ENCODE measurements around the gene C5AR2. TPM values are rescaled to one million over a fixed set of nuclear protein-coding genes. Genes with fewer than 3 reads are reported as not detected.

The C5AR2 gene
- total and polyA plus RNA-seq, 4 experiments from 2014 or later, result 0.10 to 2.9 (median 1.1) TPM

DNA sequence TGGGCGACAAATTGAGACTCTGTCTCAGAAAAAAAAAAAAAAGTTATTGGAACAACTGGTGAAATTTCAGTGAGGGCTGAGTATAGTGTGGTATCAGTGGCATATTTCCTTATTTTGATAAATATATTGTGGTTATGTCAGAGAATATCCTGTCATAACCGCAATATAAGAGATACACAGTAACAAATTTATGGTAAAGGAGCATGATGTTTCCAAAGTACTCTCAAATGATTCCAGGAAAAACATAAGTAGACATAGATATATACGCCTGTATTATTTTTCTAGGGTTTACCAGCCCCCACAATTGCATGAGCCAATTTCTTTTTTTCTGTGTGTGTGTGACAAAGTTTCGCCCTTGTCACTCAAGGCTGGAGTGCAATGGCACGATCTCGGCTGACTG is 28.0 kb upstream of the C5AR2 start:
- DNase-seq, result no peak
- Histone ChIP-seq H3K9me3 (ENCODE audit: control insufficient read depth in 1 of 2, low read length in 2 of 2) (no peaks in the 10 kb centered on the region), H3K27ac (ENCODE audit: low read depth, low read length) (no peak overlapping the region), H3K4me3 (ENCODE audit: low read length in 2 of 2) (no peak overlapping the region), H3K36me3 (ENCODE audit: insufficient read depth, low read length) (no peaks in the 10 kb centered on the region), H3K4me1 (ENCODE audit: insufficient read depth, low read length) (peaks cover 5% of the 10 kb centered on the region), H3K27me3 (ENCODE audit: insufficient read depth, low read length) (no peaks in the 10 kb centered on the region)
- ChIA-PET CTCF (ENCODE audit: partially characterized antibody) (interaction anchor here (0.9 to 1.4 kb wide), 2 partner anchors 47 to 254 kb away, joined by 3 read pairs; no protein-coding TSS in a partner anchor), POLR2A (ENCODE audit: partially characterized antibody) (interaction anchor here (0.6 kb wide), 1 partner anchor 1301 kb away, joined by 3 read pairs; no protein-coding TSS in a partner anchor)
- intact Hi-C loops (cut with micrococcal nuclease), result no loop called here
- Mint-ChIP-seq H3K36me3 (no peaks in the 10 kb centered on the region), H3K27me3 (peaks cover 3 to 8% of the 10 kb centered on the region in 2 donors), H3K9me3 (no peaks in the 10 kb centered on the region), H3K4me1 (peaks cover 3 to 10% (median 7%) of the 10 kb centered on the region in 4 donors), H3K27ac (no peak overlapping the region), H3K4me3 (peak overlapping the region in 2 of 8 donors; percentile 31 to 57)

GRCh38 chr19:47305309-47305751 is 26.6 kb upstream of the C5AR2 start:
- H3K4me3 Mint-ChIP-seq, result peak overlapping the region in 1 of 8 donors; percentile 38
- Histone ChIP-seq H3K9me3 (ENCODE audit: control insufficient read depth in 1 of 2, low read length in 2 of 2) (no peaks in the 10 kb centered on the region), H3K36me3 (ENCODE audit: insufficient read depth, low read length) (no peaks in the 10 kb centered on the region), H3K4me3 (ENCODE audit: low read length in 2 of 2) (no peak overlapping the region), H3K27ac (ENCODE audit: low read depth, low read length) (no peak overlapping the region), H3K27me3 (ENCODE audit: insufficient read depth, low read length) (no peaks in the 10 kb centered on the region), H3K4me1 (ENCODE audit: insufficient read depth, low read length) (peaks cover 5% of the 10 kb centered on the region)
- H3K9me3 Mint-ChIP-seq, result no peaks in the 10 kb centered on the region
- H3K36me3 Mint-ChIP-seq, result no peaks in the 10 kb centered on the region
- peaks cover 3 to 10% (median 7%) of the 10 kb centered on the region in 4 donors for H3K4me1 Mint-ChIP-seq
- intact Hi-C loops (cut with micrococcal nuclease), result no loop called here
- POLR2A ChIA-PET (ENCODE audit: partially characterized antibody), result interaction anchor here (0.6 kb wide), 1 partner anchor 73 kb away, joined by 3 read pairs; no protein-coding TSS in a partner anchor
- peak overlapping the region in 1 of 7 donors; percentile 35 for H3K27ac Mint-ChIP-seq
- H3K27me3 Mint-ChIP-seq, result peaks cover 5 to 11% of the 10 kb centered on the region in 2 donors
- peak; percentile 29 to 47 (median 43) for DNase-seq
- CTCF ChIA-PET (ENCODE audit: partially characterized antibody), result interaction anchor here (0.7 to 2.0 kb wide), 7 partner anchors 12 to 194 kb away, joined by 3 to 9 read pairs (median 3); partner anchors contain the start of gene DHX34

- Histone ChIP-seq H3K4me3 (ENCODE audit: low read length in 2 of 2) (no peak overlapping the region), H3K36me3 (ENCODE audit: insufficient read depth, low read length) (no peaks in the 10 kb centered on the region), H3K9me3 (ENCODE audit: control insufficient read depth in 1 of 2, low read length in 2 of 2) (no peaks in the 10 kb centered on the region), H3K27ac (ENCODE audit: low read depth, low read length) (no peak overlapping the region), H3K27me3 (ENCODE audit: insufficient read depth, low read length) (no peaks in the 10 kb centered on the region), H3K4me1 (ENCODE audit: insufficient read depth, low read length) (peaks cover 5% of the 10 kb centered on the region)
- ChIA-PET POLR2A (ENCODE audit: partially characterized antibody) (no interaction called here), CTCF (ENCODE audit: partially characterized antibody) (interaction anchor here (0.7 to 2.0 kb wide), 9 partner anchors 9 to 85 kb away, joined by 3 to 9 read pairs (median 3); partner anchors contain the start of gene DHX34)
- H3K27me3 Mint-ChIP-seq, result peaks cover 5 to 11% of the 10 kb centered on the region in 2 donors
- intact Hi-C loops (cut with micrococcal nuclease), result no loop called here
- no peak for DNase-seq
- no peaks in the 10 kb centered on the region for H3K36me3 Mint-ChIP-seq
- H3K4me1 Mint-ChIP-seq, result peaks cover 3 to 10% (median 7%) of the 10 kb centered on the region in 4 donors
- no peak overlapping the region for H3K4me3 Mint-ChIP-seq
- H3K9me3 Mint-ChIP-seq, result no peaks in the 10 kb centered on the region
- H3K27ac Mint-ChIP-seq, result no peak overlapping the region
Measured at GRCh38 chr19:47306303-47306702, 25.7 kb upstream of the C5AR2 start.

GRCh38 chr19:47309038-47309437 is 22.9 kb upstream of the C5AR2 start:
- DNase-seq, result no peak
- Histone ChIP-seq H3K27ac (ENCODE audit: low read depth, low read length) (no peak overlapping the region), H3K36me3 (ENCODE audit: insufficient read depth, low read length) (no peaks in the 10 kb centered on the region), H3K27me3 (ENCODE audit: insufficient read depth, low read length) (no peaks in the 10 kb centered on the region), H3K4me3 (ENCODE audit: low read length in 2 of 2) (no peak overlapping the region), H3K4me1 (ENCODE audit: insufficient read depth, low read length) (peaks cover 2% of the 10 kb centered on the region), H3K9me3 (ENCODE audit: control insufficient read depth in 1 of 2, low read length in 2 of 2) (no peaks in the 10 kb centered on the region)
- intact Hi-C loops (cut with micrococcal nuclease), result no loop called here
- Mint-ChIP-seq H3K27me3 (peaks cover 8 to 11% of the 10 kb centered on the region in 2 donors), H3K36me3 (no peaks in the 10 kb centered on the region), H3K27ac (no peak overlapping the region), H3K4me3 (no peak overlapping the region), H3K4me1 (peaks cover 3 to 7% (median 5%) of the 10 kb centered on the region in 4 donors), H3K9me3 (no peaks in the 10 kb centered on the region)
- POLR2A ChIA-PET (ENCODE audit: partially characterized antibody), result no interaction called here
- CTCF ChIA-PET (ENCODE audit: partially characterized antibody), result interaction anchor here (1.1 to 2.0 kb wide), 2 partner anchors 12 to 82 kb away, joined by 4 to 11 read pairs; no protein-coding TSS in a partner anchor

- H3K36me3 Mint-ChIP-seq, result no peaks in the 10 kb centered on the region
- H3K27me3 Mint-ChIP-seq, result peaks cover 8 to 11% of the 10 kb centered on the region in 2 donors
- H3K27me3 ChIP-seq (ENCODE audit: insufficient read depth, low read length), result no peaks in the 10 kb centered on the region
- intact Hi-C loops (cut with micrococcal nuclease), result no loop called here
- H3K36me3 ChIP-seq (ENCODE audit: insufficient read depth, low read length), result no peaks in the 10 kb centered on the region
- no peak within 1 kb of the TSS for H3K4me3 ChIP-seq (ENCODE audit: low read length in 2 of 2)
- no peaks in the 10 kb centered on the region for H3K4me1 ChIP-seq (ENCODE audit: insufficient read depth, low read length)
- H3K4me1 Mint-ChIP-seq, result peaks cover 3 to 6% (median 5%) of the 10 kb centered on the region in 4 donors
- H3K27ac ChIP-seq (ENCODE audit: low read depth, low read length), result no peak within 1 kb of the TSS
- no peak within 1 kb of the TSS for H3K4me3 Mint-ChIP-seq
- no peak within 1 kb of the TSS for H3K27ac Mint-ChIP-seq
- DNase-seq, result no peak
- CTCF ChIA-PET (ENCODE audit: partially characterized antibody), result interaction anchor here (2.0 kb wide), 1 partner anchor 82 kb away, joined by 11 read pairs; no protein-coding TSS in a partner anchor
- POLR2A ChIA-PET (ENCODE audit: partially characterized antibody), result no interaction called here
- H3K9me3 Mint-ChIP-seq, result no peaks in the 10 kb centered on the region
- no peaks in the 10 kb centered on the region for H3K9me3 ChIP-seq (ENCODE audit: control insufficient read depth in 1 of 2, low read length in 2 of 2)
Measured at GRCh38 chr19:47309608-47310007, 22.4 kb upstream of the C5AR2 start, which contains the start of gene C5AR1. TSS of gene C5AR1 (plus strand) at chr19:47309861. CDS start at chr19:47309896, 35 bp downstream.

GRCh38 chr19:47310323-47310722 is 21.7 kb upstream of the C5AR2 start:
- H3K4me3 ChIP-seq (ENCODE audit: low read length in 2 of 2), result no peak overlapping the region
- H3K9me3 ChIP-seq (ENCODE audit: control insufficient read depth in 1 of 2, low read length in 2 of 2), result no peaks in the 10 kb centered on the region
- no peaks in the 10 kb centered on the region for H3K36me3 Mint-ChIP-seq
- H3K27me3 Mint-ChIP-seq, result peaks cover 8% of the 10 kb centered on the region in 2 donors
- ChIA-PET CTCF (ENCODE audit: partially characterized antibody) (no interaction called here), POLR2A (ENCODE audit: partially characterized antibody) (no interaction called here)
- no peak overlapping the region for H3K4me3 Mint-ChIP-seq
- DNase-seq, result no peak
- H3K27ac ChIP-seq (ENCODE audit: low read depth, low read length), result no peak overlapping the region
- H3K27ac Mint-ChIP-seq, result no peak overlapping the region
- intact Hi-C loops (cut with micrococcal nuclease), result no loop called here
- peaks cover 1 to 2% (median 2%) of the 10 kb centered on the region in 4 donors for H3K4me1 Mint-ChIP-seq
- no peaks in the 10 kb centered on the region for H3K9me3 Mint-ChIP-seq
- no peaks in the 10 kb centered on the region for H3K4me1 ChIP-seq (ENCODE audit: insufficient read depth, low read length)
- H3K27me3 ChIP-seq (ENCODE audit: insufficient read depth, low read length), result no peaks in the 10 kb centered on the region
- H3K36me3 ChIP-seq (ENCODE audit: insufficient read depth, low read length), result no peaks in the 10 kb centered on the region

DNA sequence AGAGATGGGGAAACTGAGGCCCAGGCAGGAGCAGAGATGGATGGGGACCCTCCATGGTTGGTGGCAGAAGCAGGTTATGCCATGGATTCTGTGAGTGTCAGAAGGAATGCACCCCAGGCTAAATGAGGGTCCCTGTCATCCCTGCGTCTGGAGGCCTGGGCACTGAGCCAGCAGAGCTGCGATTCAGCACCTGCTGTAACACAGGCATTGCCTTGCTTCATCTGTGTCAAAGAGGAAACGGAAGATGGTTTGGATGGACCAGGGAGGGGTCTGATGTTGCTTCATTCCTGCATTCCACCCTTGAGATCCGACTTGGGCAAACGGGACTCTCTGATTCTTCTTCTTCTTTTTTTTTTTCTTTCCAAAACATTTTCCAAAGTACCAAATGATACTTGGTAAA is 21.2 kb upstream of the C5AR2 start:
- no peak overlapping the region for H3K27ac ChIP-seq (ENCODE audit: low read depth, low read length)
- Mint-ChIP-seq H3K4me3 (no peak overlapping the region), H3K27ac (no peak overlapping the region), H3K36me3 (no peaks in the 10 kb centered on the region), H3K4me1 (no peaks in the 10 kb centered on the region), H3K27me3 (peaks cover 6 to 8% of the 10 kb centered on the region in 2 donors), H3K9me3 (no peaks in the 10 kb centered on the region)
- no peaks in the 10 kb centered on the region for H3K4me1 ChIP-seq (ENCODE audit: insufficient read depth, low read length)
- no peaks in the 10 kb centered on the region for H3K9me3 ChIP-seq (ENCODE audit: control insufficient read depth in 1 of 2, low read length in 2 of 2)
- H3K4me3 ChIP-seq (ENCODE audit: low read length in 2 of 2), result no peak overlapping the region
- intact Hi-C loops (cut with micrococcal nuclease), result no loop called here
- ChIA-PET CTCF (ENCODE audit: partially characterized antibody) (no interaction called here), POLR2A (ENCODE audit: partially characterized antibody) (no interaction called here)
- no peak for DNase-seq
- no peaks in the 10 kb centered on the region for H3K36me3 ChIP-seq (ENCODE audit: insufficient read depth, low read length)
- no peaks in the 10 kb centered on the region for H3K27me3 ChIP-seq (ENCODE audit: insufficient read depth, low read length)

Measured in CD4-positive, alpha-beta memory T cell (primary cell).